HepG2 (cell line): Measurements from ENCODE around the gene SLC13A3. TPM values are rescaled to one million over a fixed set of nuclear protein-coding genes. Genes with fewer than 3 reads are reported as not detected.

Experiments used
- FOXJ3 ChIP-seq: sonication (generic); formaldehyde crosslinking; IDR thresholded peaks from 2 replicates; pipeline ENCODE4 v1.4.0; 2020; ENCODE audit warnings: missing genetic modification reagents, mild to moderate bottlenecking, borderline replicate concordance
- HMGA1 ChIP-seq: sonication (generic); formaldehyde crosslinking; conservative IDR thresholded peaks from 2 replicates; pipeline ENCODE4 v1.4.0; 2020; ENCODE audit warnings: missing genetic modification reagents
- HNF4A ChIP-seq: sonication (generic); formaldehyde crosslinking; IDR thresholded peaks from 2 replicates; pipeline ENCODE4 v1.4.0; 2020; ENCODE audit warnings: missing genetic modification reagents
- PHF21A ChIP-seq: sonication (generic); formaldehyde crosslinking; IDR thresholded peaks from 2 replicates; pipeline ENCODE4 v1.5.0; 2020; ENCODE audit warnings: mild to moderate bottlenecking, missing genetic modification reagents
- PPARG ChIP-seq: conservative IDR thresholded peaks from 2 replicates; pipeline ENCODE4 v1.6.1; 2016; ENCODE audit warnings: missing biosample characterization, missing genetic modification reagents
- SOX5 ChIP-seq: IDR thresholded peaks from 2 replicates; pipeline ENCODE4 v1.6.1; 2016; ENCODE audit warnings: borderline replicate concordance
- TBP ChIP-seq: sonication (generic); formaldehyde crosslinking; IDR thresholded peaks from 2 replicates; pipeline ENCODE4 v1.5.0; 2020; ENCODE audit warnings: missing genetic modification reagents
- ZNF747 ChIP-seq: sonication (generic); formaldehyde crosslinking; IDR thresholded peaks from 2 replicates; pipeline ENCODE4 v1.8.1; 2023; ENCODE audit warnings: missing genetic modification reagents, mild to moderate bottlenecking, borderline replicate concordance
- polyA plus RNA-seq, 8 experiments: library from polyadenylated mRNA; depleted of rRNA in 3 of 8; stranded (reverse) in 7 of 8; unstranded in 1 of 8; fragments of >200 nt; fragmentation: Illumina TruSeq in 4 of 8; extraction: Trizol in 4 of 8; gene quantifications; 2 replicates each; pipeline versions ENCODE4 v1.2.1 to v1.2.3, GENCODE V29; 2011 to 2016; ENCODE audit warnings: low read depth in 4 of 8, missing spikeins in 1 of 8, mixed read lengths in 1 of 8; ENCODE audit not compliant: insufficient read depth in 1 of 8
- total RNA-seq, 5 experiments: library from RNA; depleted of rRNA; stranded (reverse); fragments of >200 nt; fragmentation: Illumina TruSeq; extraction: Trizol; gene quantifications; 2 replicates each; pipeline ENCODE4 v1.2.3, GENCODE V29; 2016; ENCODE audit warnings: low read depth in 1 of 5
- TF ChIP-seq, protein P1 (sequence below): IDR thresholded peaks from 2 replicates; pipeline ENCODE4 v1.6.1; 2012; ENCODE audit warnings: low read depth, low read length, improper control_type of control experiment
- TF ChIP-seq, protein P2 (sequence below): sonication (generic); formaldehyde crosslinking; IDR thresholded peaks from 2 replicates; pipeline ENCODE4 v1.8.0; 2022; ENCODE audit warnings: mild to moderate bottlenecking, missing genetic modification reagents, moderate library complexity
- TF ChIP-seq, protein P3 (sequence below), 2 experiments: fragments of 450-650 bp in 1 of 2; sonication (generic) in 1 of 2; formaldehyde crosslinking in 1 of 2; IDR thresholded peaks; 2 replicates each; pipeline versions ENCODE4 v1.6.1 to v1.8.0; 2016 to 2022; ENCODE audit warnings: antibody characterized with exemption in 1 of 2, mild to moderate bottlenecking in 1 of 2, missing genetic modification reagents in 1 of 2
- TF ChIP-seq, protein P4 (sequence below): sonication (generic); formaldehyde crosslinking; IDR thresholded peaks from 2 replicates; pipeline ENCODE4 v1.4.0; 2020; ENCODE audit warnings: missing genetic modification reagents

Gene SLC13A3
- total and polyA plus RNA-seq, 2 of the 13 experiments (the other 11 are each of a cell fraction or from before 2014, with no cell fraction given), result 66.5 to 76.0 TPM

DNA sequence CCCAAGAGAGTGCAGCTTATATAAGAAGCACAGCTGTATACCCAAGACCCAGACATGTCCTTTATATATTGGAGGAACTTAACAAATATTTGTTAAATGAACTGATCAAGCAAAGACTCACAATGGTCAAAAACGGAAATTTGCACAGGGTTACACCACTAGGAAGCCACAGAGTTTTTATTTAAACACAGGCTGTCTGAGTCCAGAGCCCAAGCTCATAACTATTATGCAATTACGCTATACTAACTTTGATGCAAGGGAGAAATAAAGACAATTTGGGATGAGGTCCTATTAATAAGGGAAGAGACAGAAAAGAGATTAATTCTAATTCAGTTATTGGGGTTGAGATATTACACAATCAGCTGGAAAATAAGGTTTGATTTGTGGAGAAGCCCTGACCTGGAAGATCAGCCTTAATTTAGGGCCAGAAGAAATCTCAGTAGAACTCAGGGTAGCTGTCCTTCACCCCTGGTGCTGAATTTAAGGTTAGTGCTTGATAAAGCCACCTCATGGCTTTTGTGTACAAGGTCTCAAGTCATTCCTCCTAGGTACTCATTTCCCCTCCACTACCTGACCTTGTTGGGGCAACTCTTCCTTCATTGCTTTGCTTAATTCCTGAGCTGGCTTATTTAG is 127.4 kb downstream of the SLC13A3 start (continued):
- TF ChIP-seq, protein P1, sequence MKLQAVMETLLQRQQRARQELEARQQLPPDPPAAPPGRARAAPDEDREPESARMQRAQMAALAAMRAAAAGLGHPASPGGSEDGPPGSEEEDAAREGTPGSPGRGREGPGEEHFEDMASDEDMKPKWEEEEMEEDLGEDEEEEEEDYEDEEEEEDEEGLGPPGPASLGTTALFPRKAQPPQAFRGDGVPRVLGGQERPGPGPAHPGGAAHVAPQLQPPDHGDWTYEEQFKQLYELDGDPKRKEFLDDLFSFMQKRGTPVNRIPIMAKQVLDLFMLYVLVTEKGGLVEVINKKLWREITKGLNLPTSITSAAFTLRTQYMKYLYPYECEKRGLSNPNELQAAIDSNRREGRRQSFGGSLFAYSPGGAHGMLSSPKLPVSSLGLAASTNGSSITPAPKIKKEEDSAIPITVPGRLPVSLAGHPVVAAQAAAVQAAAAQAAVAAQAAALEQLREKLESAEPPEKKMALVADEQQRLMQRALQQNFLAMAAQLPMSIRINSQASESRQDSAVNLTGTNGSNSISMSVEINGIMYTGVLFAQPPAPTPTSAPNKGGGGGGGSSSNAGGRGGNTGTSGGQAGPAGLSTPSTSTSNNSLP, result peak; percentile 73; the same call in 1 of the 2 replicates
- TF ChIP-seq, protein P2, sequence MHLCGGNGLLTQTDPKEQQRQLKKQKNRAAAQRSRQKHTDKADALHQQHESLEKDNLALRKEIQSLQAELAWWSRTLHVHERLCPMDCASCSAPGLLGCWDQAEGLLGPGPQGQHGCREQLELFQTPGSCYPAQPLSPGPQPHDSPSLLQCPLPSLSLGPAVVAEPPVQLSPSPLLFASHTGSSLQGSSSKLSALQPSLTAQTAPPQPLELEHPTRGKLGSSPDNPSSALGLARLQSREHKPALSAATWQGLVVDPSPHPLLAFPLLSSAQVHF (CRISPR knock-in tag), result no peak
- TF ChIP-seq, protein P3, sequence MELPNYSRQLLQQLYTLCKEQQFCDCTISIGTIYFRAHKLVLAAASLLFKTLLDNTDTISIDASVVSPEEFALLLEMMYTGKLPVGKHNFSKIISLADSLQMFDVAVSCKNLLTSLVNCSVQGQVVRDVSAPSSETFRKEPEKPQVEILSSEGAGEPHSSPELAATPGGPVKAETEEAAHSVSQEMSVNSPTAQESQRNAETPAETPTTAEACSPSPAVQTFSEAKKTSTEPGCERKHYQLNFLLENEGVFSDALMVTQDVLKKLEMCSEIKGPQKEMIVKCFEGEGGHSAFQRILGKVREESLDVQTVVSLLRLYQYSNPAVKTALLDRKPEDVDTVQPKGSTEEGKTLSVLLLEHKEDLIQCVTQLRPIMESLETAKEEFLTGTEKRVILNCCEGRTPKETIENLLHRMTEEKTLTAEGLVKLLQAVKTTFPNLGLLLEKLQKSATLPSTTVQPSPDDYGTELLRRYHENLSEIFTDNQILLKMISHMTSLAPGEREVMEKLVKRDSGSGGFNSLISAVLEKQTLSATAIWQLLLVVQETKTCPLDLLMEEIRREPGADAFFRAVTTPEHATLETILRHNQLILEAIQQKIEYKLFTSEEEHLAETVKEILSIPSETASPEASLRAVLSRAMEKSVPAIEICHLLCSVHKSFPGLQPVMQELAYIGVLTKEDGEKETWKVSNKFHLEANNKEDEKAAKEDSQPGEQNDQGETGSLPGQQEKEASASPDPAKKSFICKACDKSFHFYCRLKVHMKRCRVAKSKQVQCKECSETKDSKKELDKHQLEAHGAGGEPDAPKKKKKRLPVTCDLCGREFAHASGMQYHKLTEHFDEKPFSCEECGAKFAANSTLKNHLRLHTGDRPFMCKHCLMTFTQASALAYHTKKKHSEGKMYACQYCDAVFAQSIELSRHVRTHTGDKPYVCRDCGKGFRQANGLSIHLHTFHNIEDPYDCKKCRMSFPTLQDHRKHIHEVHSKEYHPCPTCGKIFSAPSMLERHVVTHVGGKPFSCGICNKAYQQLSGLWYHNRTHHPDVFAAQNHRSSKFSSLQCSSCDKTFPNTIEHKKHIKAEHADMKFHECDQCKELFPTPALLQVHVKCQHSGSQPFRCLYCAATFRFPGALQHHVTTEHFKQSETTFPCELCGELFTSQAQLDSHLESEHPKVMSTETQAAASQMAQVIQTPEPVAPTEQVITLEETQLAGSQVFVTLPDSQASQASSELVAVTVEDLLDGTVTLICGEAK (IDR thresholded peaks at IDR 0.05), result no peak
- TF ChIP-seq, protein P3 (CRISPR knock-in tag; IDR thresholded peaks at IDR 0.05), result no peak; the same call in 1 of the 2 replicates
- TF ChIP-seq PHF21A (CRISPR knock-in tag) (peak; percentile 46), FOXJ3 (CRISPR knock-in tag) (no peak; the same call in 1 of the 2 replicates), SOX5 (CRISPR knock-in tag) (peak; percentile 34; the same call in 1 of the 2 replicates), HMGA1 (CRISPR knock-in tag) (no peak), TBP (no peak), HNF4A (CRISPR knock-in tag) (peak; percentile 60), ZNF747 (CRISPR knock-in tag) (peak; percentile 31; the same call in 1 of the 2 replicates), PPARG (CRISPR knock-in tag) (no peak; the same call in 1 of the 2 replicates)
- TF ChIP-seq, protein P4, sequence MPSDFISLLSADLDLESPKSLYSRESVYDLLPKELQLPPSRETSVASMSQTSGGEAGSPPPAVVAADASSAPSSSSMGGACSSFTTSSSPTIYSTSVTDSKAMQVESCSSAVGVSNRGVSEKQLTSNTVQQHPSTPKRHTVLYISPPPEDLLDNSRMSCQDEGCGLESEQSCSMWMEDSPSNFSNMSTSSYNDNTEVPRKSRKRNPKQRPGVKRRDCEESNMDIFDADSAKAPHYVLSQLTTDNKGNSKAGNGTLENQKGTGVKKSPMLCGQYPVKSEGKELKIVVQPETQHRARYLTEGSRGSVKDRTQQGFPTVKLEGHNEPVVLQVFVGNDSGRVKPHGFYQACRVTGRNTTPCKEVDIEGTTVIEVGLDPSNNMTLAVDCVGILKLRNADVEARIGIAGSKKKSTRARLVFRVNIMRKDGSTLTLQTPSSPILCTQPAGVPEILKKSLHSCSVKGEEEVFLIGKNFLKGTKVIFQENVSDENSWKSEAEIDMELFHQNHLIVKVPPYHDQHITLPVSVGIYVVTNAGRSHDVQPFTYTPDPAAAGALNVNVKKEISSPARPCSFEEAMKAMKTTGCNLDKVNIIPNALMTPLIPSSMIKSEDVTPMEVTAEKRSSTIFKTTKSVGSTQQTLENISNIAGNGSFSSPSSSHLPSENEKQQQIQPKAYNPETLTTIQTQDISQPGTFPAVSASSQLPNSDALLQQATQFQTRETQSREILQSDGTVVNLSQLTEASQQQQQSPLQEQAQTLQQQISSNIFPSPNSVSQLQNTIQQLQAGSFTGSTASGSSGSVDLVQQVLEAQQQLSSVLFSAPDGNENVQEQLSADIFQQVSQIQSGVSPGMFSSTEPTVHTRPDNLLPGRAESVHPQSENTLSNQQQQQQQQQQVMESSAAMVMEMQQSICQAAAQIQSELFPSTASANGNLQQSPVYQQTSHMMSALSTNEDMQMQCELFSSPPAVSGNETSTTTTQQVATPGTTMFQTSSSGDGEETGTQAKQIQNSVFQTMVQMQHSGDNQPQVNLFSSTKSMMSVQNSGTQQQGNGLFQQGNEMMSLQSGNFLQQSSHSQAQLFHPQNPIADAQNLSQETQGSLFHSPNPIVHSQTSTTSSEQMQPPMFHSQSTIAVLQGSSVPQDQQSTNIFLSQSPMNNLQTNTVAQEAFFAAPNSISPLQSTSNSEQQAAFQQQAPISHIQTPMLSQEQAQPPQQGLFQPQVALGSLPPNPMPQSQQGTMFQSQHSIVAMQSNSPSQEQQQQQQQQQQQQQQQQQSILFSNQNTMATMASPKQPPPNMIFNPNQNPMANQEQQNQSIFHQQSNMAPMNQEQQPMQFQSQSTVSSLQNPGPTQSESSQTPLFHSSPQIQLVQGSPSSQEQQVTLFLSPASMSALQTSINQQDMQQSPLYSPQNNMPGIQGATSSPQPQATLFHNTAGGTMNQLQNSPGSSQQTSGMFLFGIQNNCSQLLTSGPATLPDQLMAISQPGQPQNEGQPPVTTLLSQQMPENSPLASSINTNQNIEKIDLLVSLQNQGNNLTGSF, result no peak
